ENCODE data around the gene PDE8A.

DNA sequence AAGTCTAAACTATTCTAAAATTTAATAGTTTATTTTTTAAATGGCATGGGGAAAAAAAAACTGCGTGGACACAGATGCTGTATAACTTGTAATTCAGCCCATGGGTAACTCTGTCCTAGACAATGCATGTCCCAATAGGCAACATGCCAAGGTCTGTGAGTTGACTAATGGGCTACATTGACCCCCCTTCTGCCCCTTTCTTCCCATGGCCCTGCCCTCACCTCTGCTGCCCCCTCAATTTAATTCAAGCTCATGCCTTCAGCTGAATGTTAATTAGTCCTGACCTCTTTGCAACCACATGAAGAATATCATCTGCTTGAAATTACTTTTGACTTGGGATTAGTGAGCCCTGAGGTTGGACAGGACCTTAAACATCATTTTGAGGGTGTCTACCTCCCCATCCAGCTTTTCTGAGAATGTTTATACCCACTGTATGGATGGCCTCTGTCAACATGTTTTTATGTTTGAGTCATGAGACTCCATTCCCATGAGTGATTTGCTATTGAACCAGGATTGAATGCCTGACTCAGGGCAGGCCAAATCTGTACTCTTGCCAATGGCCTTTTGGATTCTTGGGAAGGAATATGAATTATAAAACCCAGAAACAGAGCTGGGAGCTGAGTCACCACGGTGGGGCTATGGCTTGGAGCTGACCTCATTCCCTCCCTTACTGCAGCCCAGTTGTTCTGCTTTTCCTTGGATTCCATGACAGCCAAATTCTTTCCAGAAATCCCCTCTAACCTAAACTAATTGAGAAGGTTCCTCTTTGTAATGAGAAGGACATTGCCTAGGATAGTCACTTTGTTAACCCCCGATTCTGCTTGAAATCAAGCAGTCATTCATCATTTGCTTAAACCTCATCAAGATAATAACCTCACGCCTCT is 33.5 kb upstream of the PDE8A start:
- TF ChIP-seq ESRRA (IDR thresholded peaks at IDR 0.05; ENCODE audit: low read length) (no peak), POLR2A (IDR thresholded peaks at IDR 0.05; ENCODE audit: low read depth, low read length) (no peak), SMC3 (IDR thresholded peaks at IDR 0.05; ENCODE audit: borderline replicate concordance, low read length) (no peak), ZNF274 (IDR thresholded peaks at IDR 0.05; ENCODE audit: insufficient read depth, insufficient read length) (no peak), KAT2A (conservative IDR thresholded peaks at IDR 0.05; ENCODE audit: control insufficient read depth, low read depth, low read length) (no peak), CTCF (IDR thresholded peaks at IDR 0.05 in 2 of 3, conservative IDR thresholded peaks at IDR 0.05 in 1 of 3; ENCODE audit: control insufficient read depth in 2 of 3, extremely low read depth in 1 of 3, insufficient read depth in 1 of 3, low read depth in 3 of 3, low read length in 3 of 3) (no peak), REST (IDR thresholded peaks at IDR 0.05; ENCODE audit: low read depth, low read length) (no peak)
